T-cell (primary cell): ENCODE data around the gene PDGFD. TPM values are rescaled to one million over a fixed set of nuclear protein-coding genes. Genes with fewer than 3 reads are reported as not detected.

Experiments
- ATAC-seq, 4 experiments: fragments of 200-7000 bp in 3 of 4; fragments of 150-1000 bp in 1 of 4; cut with Tn5 transposase; replicated peaks in 1 of 4; 1 replicate in 3 of 4; 2 replicates in 1 of 4; pipeline ENCODE4 v1.10.0; 2021; ENCODE audit warnings: moderate library complexity in 3 of 4, mild to moderate bottlenecking in 2 of 4, moderate number of reproducible peaks in 1 of 4
- CTCF ChIA-PET, 2 donors: fragments of 300-600 bp; sonication (Branson Sonifier 250); formaldehyde crosslinking; loops; one replicate each; lab custom pipeline; 2022; ENCODE audit warnings: antibody characterized with exemption in 2 of 2; lab: Charles Lee
- POLR2A ChIA-PET, 2 donors: fragments of 300-600 bp; sonication (Branson Sonifier 250); formaldehyde crosslinking; loops; one replicate each; lab custom pipeline; 2022; ENCODE audit warnings: antibody characterized with exemption in 2 of 2; lab: Charles Lee
- DNase-seq, 35 experiments: peaks; one replicate each; pipeline versions ENCODE4 v3.0.0 to v3.0.0-alpha.2; 2013 to 2023
- H3K27ac ChIP-seq: one replicate; pipeline ENCODE4 v1.5.1; 2013; ENCODE audit warnings: low read length
- H3K27me3 ChIP-seq, 2 experiments: replicated peaks in 1 of 2; 1 replicate in 1 of 2; 2 replicates in 1 of 2; pipeline versions ENCODE4 v1.6.1 to v1.7.0; 2013; ENCODE audit warnings: low read length in 1 of 2, mixed read lengths in 1 of 2; ENCODE audit not compliant: control insufficient read depth in 2 of 2, insufficient read depth in 2 of 2; ENCODE audit errors: extremely low read depth in 1 of 2
- H3K36me3 ChIP-seq, 2 donors: 1 replicate in 1 of 2; 2 replicates in 1 of 2; pipeline versions ENCODE4 v1.6.1 to v1.7.0; 2013; ENCODE audit warnings: low read length in 1 of 2; ENCODE audit not compliant: control insufficient read depth in 2 of 2, insufficient read depth in 1 of 2; ENCODE audit errors: extremely low read depth in 1 of 2
- H3K4me1 ChIP-seq, 2 experiments: 1 replicate in 1 of 2; 2 replicates in 1 of 2; pipeline versions ENCODE4 v1.6.1 to v1.7.0; 2013; ENCODE audit warnings: low read length in 2 of 2, mixed read lengths in 1 of 2; ENCODE audit not compliant: insufficient read depth in 2 of 2, control insufficient read depth in 1 of 2; ENCODE audit errors: extremely low read depth in 1 of 2
- H3K4me3 ChIP-seq, 2 donors: 1 replicate in 1 of 2; 2 replicates in 1 of 2; pipeline versions ENCODE4 v1.5.1 to v1.7.0; 2013; ENCODE audit warnings: mild to moderate bottlenecking in 2 of 2, low read length in 1 of 2, moderate library complexity in 1 of 2; ENCODE audit not compliant: control insufficient read depth in 1 of 2; ENCODE audit errors: extremely low read depth in 1 of 2
- H3K9me3 ChIP-seq: 2 replicates; pipeline ENCODE4 v1.7.0; 2013
- H3K27ac Mint-ChIP-seq, 2 donors: one replicate each; pipeline ENCODE4 v1.8.0; 2020 to 2021; ENCODE audit warnings: mild to moderate bottlenecking in 2 of 2, mixed read lengths in 2 of 2
- H3K27me3 Mint-ChIP-seq, 2 donors: one replicate each; pipeline ENCODE4 v1.8.0; 2021 to 2022; ENCODE audit warnings: mixed read lengths in 2 of 2
- H3K36me3 Mint-ChIP-seq: one replicate; pipeline ENCODE4 v1.8.0; 2021; ENCODE audit warnings: mixed read lengths
- H3K4me1 Mint-ChIP-seq, 3 donors: one replicate each; pipeline ENCODE4 v1.8.0; 2020 to 2022; ENCODE audit warnings: mixed read lengths in 3 of 3, mild to moderate bottlenecking in 1 of 3
- H3K4me3 Mint-ChIP-seq, 3 donors: one replicate each; pipeline ENCODE4 v1.8.0; 2020 to 2022; ENCODE audit warnings: mild to moderate bottlenecking in 3 of 3, mixed read lengths in 3 of 3, moderate library complexity in 3 of 3
- H3K9me3 Mint-ChIP-seq, 3 donors: one replicate each; pipeline ENCODE4 v1.8.0; 2020 to 2022; ENCODE audit warnings: mixed read lengths in 3 of 3
- WGBS: methylation state at CpG from one replicate; pipeline ENCODE4 v1.1.5; 2013; ENCODE audit warnings: missing lambda C conversion rate; ENCODE audit not compliant: insufficient coverage; 5-methylcytosine and 5-hydroxymethylcytosine counted together
- total RNA-seq, 35 experiments: library from RNA in 6 of 35; stranded (reverse) in 6 of 35; fragments of 120-200 nt in 1 of 35; gene quantifications; one replicate each; pipeline versions ENCODE4 v1.2.1 to v1.2.4 and lab custom pipeline; 2013 to 2026

PDGFD gene
- total RNA-seq, 5 donors from 2014 or later (not counting 1 experiment from before 2014, with no cell fraction given): 0.35 to 2.9 (median 1.2) TPM

- H3K36me3 ChIP-seq: no peaks in the 10 kb centered on the region
- no peak overlapping the region for H3K4me3 ChIP-seq
- Mint-ChIP-seq H3K9me3 (no peaks in the 10 kb centered on the region), H3K4me3 (no peak overlapping the region), H3K27ac (no peak overlapping the region), H3K27me3 (peaks cover 0 to 3% of the 10 kb centered on the region in 2 donors), H3K4me1 (no peaks in the 10 kb centered on the region), H3K36me3 (no peaks in the 10 kb centered on the region)
- POLR2A ChIA-PET: no interaction called here
- CTCF ChIA-PET: interaction anchor here in 1 of 2 donors (0.6 kb wide), 1 partner anchor 1064 kb away, joined by 3 read pairs; no protein-coding TSS in a partner anchor
- no peaks in the 10 kb centered on the region for H3K27me3 ChIP-seq
- H3K9me3 ChIP-seq: no peaks in the 10 kb centered on the region
- ATAC-seq: no peak
- no CpG with 5 or more reads among the region's 2 CpGs for WGBS
- H3K27ac ChIP-seq: no peak overlapping the region
- no peaks in the 10 kb centered on the region for H3K4me1 ChIP-seq
- DNase-seq: no peak
These were observed 41.1 kb downstream of the PDGFD start for GRCh38 chr11:104122836-104123235.

- POLR2A ChIA-PET: no interaction called here
These were observed 41.8 kb downstream of the PDGFD start for GRCh38 chr11:104122011-104122635.

GRCh38 chr11:104120493-104121137 lies 43.3 kb downstream of the PDGFD start:
- WGBS: no CpG with 5 or more reads among the region's 4 CpGs
- no peak overlapping the region for H3K4me3 Mint-ChIP-seq
- DNase-seq (no peak), ATAC-seq (no peak)
- H3K9me3 Mint-ChIP-seq: peaks cover 0 to 11% (median 4%) of the 10 kb centered on the region in 3 donors
- H3K4me1 Mint-ChIP-seq: no peaks in the 10 kb centered on the region
- H3K4me1 ChIP-seq: no peaks in the 10 kb centered on the region
- ChIA-PET CTCF (no interaction called here), POLR2A (no interaction called here)
- H3K27me3 ChIP-seq: no peaks in the 10 kb centered on the region
- H3K4me3 ChIP-seq: no peak overlapping the region
- no peak overlapping the region for H3K27ac ChIP-seq
- H3K27me3 Mint-ChIP-seq: no peaks in the 10 kb centered on the region
- no peaks in the 10 kb centered on the region for H3K36me3 ChIP-seq
- H3K9me3 ChIP-seq: no peaks in the 10 kb centered on the region
- H3K27ac Mint-ChIP-seq: no peak overlapping the region
- H3K36me3 Mint-ChIP-seq: no peaks in the 10 kb centered on the region

More at GRCh38 chr11:104122011-104122635, 41.8 kb downstream of the PDGFD start:
- H3K4me1 Mint-ChIP-seq: no peaks in the 10 kb centered on the region
- Histone ChIP-seq H3K36me3 (no peaks in the 10 kb centered on the region), H3K27me3 (no peaks in the 10 kb centered on the region), H3K4me3 (no peak overlapping the region), H3K9me3 (no peaks in the 10 kb centered on the region), H3K27ac (no peak overlapping the region), H3K4me1 (no peaks in the 10 kb centered on the region)
- no peak overlapping the region for H3K4me3 Mint-ChIP-seq
- CTCF ChIA-PET: interaction anchor here in 1 of 2 donors (0.6 kb wide), 3 partner anchors 487 to 1238 kb away, joined by 3 to 4 read pairs (median 3); no protein-coding TSS in a partner anchor
- no peak overlapping the region for H3K27ac Mint-ChIP-seq
- H3K36me3 Mint-ChIP-seq: no peaks in the 10 kb centered on the region
- H3K9me3 Mint-ChIP-seq: peaks cover 0 to 4% (median 2%) of the 10 kb centered on the region in 3 donors
- DNase-seq (no peak), ATAC-seq (peak in 1 of 4 experiments; percentile 29)
- H3K27me3 Mint-ChIP-seq: peaks cover 0 to 3% of the 10 kb centered on the region in 2 donors

- no peak overlapping the region for H3K27ac ChIP-seq
- Mint-ChIP-seq H3K4me1 (no peaks in the 10 kb centered on the region), H3K27ac (no peak overlapping the region), H3K36me3 (no peaks in the 10 kb centered on the region), H3K4me3 (no peak overlapping the region), H3K9me3 (peaks cover 0 to 16% (median 10%) of the 10 kb centered on the region in 3 donors), H3K27me3 (no peaks in the 10 kb centered on the region)
- no CpG with 5 or more reads among the region's 1 CpG for WGBS
- no peaks in the 10 kb centered on the region for H3K4me1 ChIP-seq
- no peaks in the 10 kb centered on the region for H3K27me3 ChIP-seq
- ChIA-PET CTCF (no interaction called here), POLR2A (no interaction called here)
- no peaks in the 10 kb centered on the region for H3K36me3 ChIP-seq
- H3K9me3 ChIP-seq: no peaks in the 10 kb centered on the region
- DNase-seq (no peak), ATAC-seq (no peak)
- no peak overlapping the region for H3K4me3 ChIP-seq
These were observed 45.7 kb downstream of the PDGFD start for GRCh38 chr11:104118105-104118744.

GRCh38 chr11:104113541-104113940 lies 50.4 kb downstream of the PDGFD start:
- no peak overlapping the region for H3K4me3 ChIP-seq
- ATAC-seq (no peak), DNase-seq (no peak)
- no peaks in the 10 kb centered on the region for H3K27me3 ChIP-seq
- H3K27ac ChIP-seq: no peak overlapping the region
- H3K4me3 Mint-ChIP-seq: no peak overlapping the region
- no peaks in the 10 kb centered on the region for H3K4me1 Mint-ChIP-seq
- no peak overlapping the region for H3K27ac Mint-ChIP-seq
- WGBS: no CpG with 5 or more reads among the region's 2 CpGs
- H3K9me3 Mint-ChIP-seq: peaks cover 0 to 16% (median 10%) of the 10 kb centered on the region in 3 donors
- CTCF ChIA-PET: no interaction called here
- H3K9me3 ChIP-seq: no peaks in the 10 kb centered on the region
- H3K36me3 Mint-ChIP-seq: no peaks in the 10 kb centered on the region
- no peaks in the 10 kb centered on the region for H3K36me3 ChIP-seq
- H3K4me1 ChIP-seq: no peaks in the 10 kb centered on the region
- no peaks in the 10 kb centered on the region for H3K27me3 Mint-ChIP-seq
- POLR2A ChIA-PET: no interaction called here

- Histone ChIP-seq H3K4me3 (no peak overlapping the region), H3K27ac (no peak overlapping the region), H3K4me1 (no peaks in the 10 kb centered on the region), H3K36me3 (no peaks in the 10 kb centered on the region), H3K27me3 (no peaks in the 10 kb centered on the region), H3K9me3 (no peaks in the 10 kb centered on the region)
- Mint-ChIP-seq H3K27ac (no peak overlapping the region), H3K36me3 (no peaks in the 10 kb centered on the region), H3K9me3 (peaks cover 0 to 3% (median 0%) of the 10 kb centered on the region in 3 donors), H3K27me3 (no peaks in the 10 kb centered on the region), H3K4me3 (no peak overlapping the region), H3K4me1 (no peaks in the 10 kb centered on the region)
- POLR2A ChIA-PET: no interaction called here
- 61% methylated on average over 2 of the region's 5 CpGs for WGBS
- CTCF ChIA-PET: no interaction called here
- DNase-seq (no peak), ATAC-seq (no peak)
These were observed 57.7 kb downstream of the PDGFD start for GRCh38 chr11:104106136-104106754.
